ENCODE results near the gene DYNC2I2. TPM values are rescaled to one million over a fixed set of nuclear protein-coding genes. Genes with fewer than 3 reads are reported as not detected.

Gene DYNC2I2
- total and polyA plus RNA-seq, 2 experiments from 2014 or later: 48.7 to 78.3 TPM

DNA sequence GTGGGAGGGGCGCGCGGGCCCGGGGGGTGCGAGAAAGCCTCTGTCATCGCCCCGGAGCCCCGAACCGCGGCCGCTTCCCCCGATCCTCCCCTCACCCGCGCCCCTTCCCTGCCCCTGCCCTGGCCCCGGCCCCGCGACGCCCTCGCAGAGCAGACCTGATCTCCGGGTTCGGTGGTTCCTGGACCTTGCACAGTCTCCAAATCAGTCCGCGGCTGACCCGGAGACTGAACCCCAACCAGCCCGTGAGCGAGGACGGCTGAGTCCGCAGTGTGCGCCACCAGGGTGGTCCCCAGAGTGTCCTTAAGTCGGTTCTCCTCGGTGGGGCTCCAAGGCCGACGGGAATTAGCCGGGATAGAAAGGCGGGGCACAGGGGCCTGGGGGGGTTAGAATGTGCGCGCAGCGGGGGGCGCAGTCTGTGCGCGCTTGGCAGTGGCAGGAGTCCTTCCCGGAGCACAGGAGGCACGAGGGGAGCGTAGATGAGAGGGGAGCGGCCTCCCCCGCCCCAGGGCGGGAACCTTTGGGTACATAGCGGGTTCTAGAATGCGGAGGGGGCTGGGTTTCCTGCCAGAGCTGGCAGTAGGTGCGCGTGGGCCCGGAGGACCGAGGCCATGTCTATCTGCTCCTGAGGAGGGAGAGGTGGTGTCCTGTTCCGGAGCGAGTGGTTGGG lies 46.4 kb upstream of the DYNC2I2 start:
- Histone ChIP-seq H2AFZ (peak overlapping the region; percentile 96), H4K20me1 (replicated peaks; ENCODE audit: insufficient read depth) (0 out of 2 replicates have a peak, but pooled peaks cover 2% of the 10 kb centered on the region), H3K9me2 (ENCODE audit: insufficient read depth) (no peaks in the 10 kb centered on the region), H3K36me3 (ENCODE audit: insufficient read depth) (no peaks in the 10 kb centered on the region), H3F3A (replicated peaks; ENCODE audit: low read depth) (peaks cover 27% of the 10 kb centered on the region), H3K27me3 (ENCODE audit: insufficient read depth) (no peaks in the 10 kb centered on the region; the same call in 1 of the 2 replicates), H3K4me3 (peak overlapping the region; percentile 83), H3K27ac (ENCODE audit: low read depth) (no peak overlapping the region), H3K79me2 (replicated peaks; ENCODE audit: insufficient read depth) (no peaks in the 10 kb centered on the region), H3K4me2 (peak overlapping the region; percentile 86), H3K4me1 (ENCODE audit: insufficient read depth) (peaks cover 5% of the 10 kb centered on the region; the same call in 1 of the 2 replicates)
- Mint-ChIP-seq H3K4me1 (peaks cover 5% of the 10 kb centered on the region; the same call in 1 of the 3 replicates), H3K36me3 (ENCODE audit: low read depth) (no peaks in the 10 kb centered on the region; the same call in 2 of the 3 replicates), H3K4me3 (peak overlapping the region; percentile 83), H3K27me3 (ENCODE audit: insufficient read depth, low read depth, poor library complexity) (peaks cover 21% of the 10 kb centered on the region), H3K27ac (no peak overlapping the region), H3K9me3 (no peaks in the 10 kb centered on the region; the same call in 2 of the 3 replicates)
- ATAC-seq (peak; percentile 35), DNase-seq (ENCODE audit: low spot score) (peak; percentile 72)
- TF ChIP-seq ZNF114 (CRISPR knock-in tag; IDR thresholded peaks at IDR 0.05): no peak
- TF ChIP-seq, protein P1, sequence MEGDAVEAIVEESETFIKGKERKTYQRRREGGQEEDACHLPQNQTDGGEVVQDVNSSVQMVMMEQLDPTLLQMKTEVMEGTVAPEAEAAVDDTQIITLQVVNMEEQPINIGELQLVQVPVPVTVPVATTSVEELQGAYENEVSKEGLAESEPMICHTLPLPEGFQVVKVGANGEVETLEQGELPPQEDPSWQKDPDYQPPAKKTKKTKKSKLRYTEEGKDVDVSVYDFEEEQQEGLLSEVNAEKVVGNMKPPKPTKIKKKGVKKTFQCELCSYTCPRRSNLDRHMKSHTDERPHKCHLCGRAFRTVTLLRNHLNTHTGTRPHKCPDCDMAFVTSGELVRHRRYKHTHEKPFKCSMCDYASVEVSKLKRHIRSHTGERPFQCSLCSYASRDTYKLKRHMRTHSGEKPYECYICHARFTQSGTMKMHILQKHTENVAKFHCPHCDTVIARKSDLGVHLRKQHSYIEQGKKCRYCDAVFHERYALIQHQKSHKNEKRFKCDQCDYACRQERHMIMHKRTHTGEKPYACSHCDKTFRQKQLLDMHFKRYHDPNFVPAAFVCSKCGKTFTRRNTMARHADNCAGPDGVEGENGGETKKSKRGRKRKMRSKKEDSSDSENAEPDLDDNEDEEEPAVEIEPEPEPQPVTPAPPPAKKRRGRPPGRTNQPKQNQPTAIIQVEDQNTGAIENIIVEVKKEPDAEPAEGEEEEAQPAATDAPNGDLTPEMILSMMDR (conservative IDR thresholded peaks at IDR 0.05; ENCODE audit: low read depth in 2 of 2): no peak
- TF ChIP-seq POLR2AphosphoS5 (IDR thresholded peaks at IDR 0.05; ENCODE audit: low read depth): 0 out of 2 replicates have a peak, but pooled peaks have one; percentile 8
- TF ChIP-seq CREB1 (CRISPR knock-in tag; IDR thresholded peaks at IDR 0.05; ENCODE audit: low read depth): no peak
- TF ChIP-seq ZNF331 (CRISPR knock-in tag; IDR thresholded peaks at IDR 0.05; ENCODE audit: low read depth): no peak
- no peak for TF ChIP-seq EZH2 (IDR thresholded peaks at IDR 0.05; ENCODE audit: low read depth, unreplicated experiment)
- TF ChIP-seq EZH2phosphoT487 (IDR thresholded peaks at IDR 0.05; ENCODE audit: unreplicated experiment): no peak

DNA sequence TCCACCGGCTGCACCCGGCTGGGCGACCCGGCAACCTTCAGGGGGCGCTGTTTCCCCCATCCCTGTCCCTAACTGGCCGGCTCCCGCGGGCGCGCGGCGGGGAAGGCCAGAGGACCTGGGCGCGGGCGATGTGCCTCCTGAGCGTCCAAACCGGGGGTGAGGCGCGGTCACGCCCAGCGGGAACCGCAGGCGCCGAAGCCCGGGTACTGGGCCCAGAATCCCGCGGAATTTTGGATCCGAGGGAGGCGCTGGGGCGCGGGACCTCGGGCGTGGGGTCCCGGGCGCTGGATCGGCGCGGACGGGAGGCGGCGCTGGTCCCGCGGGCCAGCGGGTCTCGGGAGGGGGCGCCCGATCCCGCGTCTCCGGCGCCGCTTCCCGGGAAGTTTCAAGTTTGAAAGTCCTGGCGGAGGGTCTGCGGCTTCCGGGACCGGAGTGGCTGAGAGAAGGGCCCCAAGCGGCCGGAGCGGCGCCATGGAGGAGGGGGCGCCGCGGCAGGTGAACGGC lies 45.9 kb upstream of the DYNC2I2 start, which contains the start of gene PKN3:
PKN3 (plus strand) TSS at position 59 of the 504 bp plus-strand sequence; CDS start at position 472, 413 bp downstream.
- Histone ChIP-seq H4K20me1 (replicated peaks; ENCODE audit: insufficient read depth) (0 out of 2 replicates have a peak, but pooled peaks cover 2% of the 10 kb centered on the region), H2AFZ (peak within 1 kb of the TSS; percentile 96), H3K4me2 (peak within 1 kb of the TSS; percentile 86), H3K79me2 (replicated peaks; ENCODE audit: insufficient read depth) (no peaks in the 10 kb centered on the region), H3K9me2 (ENCODE audit: insufficient read depth) (no peaks in the 10 kb centered on the region), H3K36me3 (ENCODE audit: insufficient read depth) (no peaks in the 10 kb centered on the region), H3K4me1 (ENCODE audit: insufficient read depth) (peaks cover 5% of the 10 kb centered on the region; the same call in 1 of the 2 replicates), H3K27ac (ENCODE audit: low read depth) (0 out of 2 replicates have a peak within 1 kb of the TSS, but pooled peaks have one; percentile 39), H3K27me3 (ENCODE audit: insufficient read depth) (no peaks in the 10 kb centered on the region; the same call in 1 of the 2 replicates), H3F3A (replicated peaks; ENCODE audit: low read depth) (peaks cover 32% of the 10 kb centered on the region), H3K4me3 (peak within 1 kb of the TSS; percentile 83)
- Mint-ChIP-seq H3K27me3 (ENCODE audit: insufficient read depth, low read depth, poor library complexity) (peaks cover 22% of the 10 kb centered on the region), H3K9me3 (no peaks in the 10 kb centered on the region; the same call in 2 of the 3 replicates), H3K4me3 (peak within 1 kb of the TSS; percentile 83), H3K27ac (no peak within 1 kb of the TSS), H3K36me3 (ENCODE audit: low read depth) (peaks cover 4% of the 10 kb centered on the region), H3K4me1 (peaks cover 5% of the 10 kb centered on the region; the same call in 1 of the 3 replicates)
- ATAC-seq (peak; percentile 81), DNase-seq (ENCODE audit: low spot score) (peak; percentile 96)
- TF ChIP-seq ZNF114 (CRISPR knock-in tag; IDR thresholded peaks at IDR 0.05) (no peak), ZNF331 (CRISPR knock-in tag; IDR thresholded peaks at IDR 0.05; ENCODE audit: low read depth) (no peak), CREB1 (CRISPR knock-in tag; IDR thresholded peaks at IDR 0.05; ENCODE audit: low read depth) (no peak), JUNB (IDR thresholded peaks at IDR 0.05; ENCODE audit: unreplicated experiment) (no peak), NANOG (IDR thresholded peaks at IDR 0.05; ENCODE audit: borderline replicate concordance) (no peak), EZH2phosphoT487 (IDR thresholded peaks at IDR 0.05; ENCODE audit: unreplicated experiment) (no peak), POLR2AphosphoS5 (IDR thresholded peaks at IDR 0.05; ENCODE audit: low read depth) (peak; percentile 64; the same call in 1 of the 2 replicates), EZH2 (IDR thresholded peaks at IDR 0.05; ENCODE audit: low read depth, unreplicated experiment) (no peak)
- TF ChIP-seq, protein P2, sequence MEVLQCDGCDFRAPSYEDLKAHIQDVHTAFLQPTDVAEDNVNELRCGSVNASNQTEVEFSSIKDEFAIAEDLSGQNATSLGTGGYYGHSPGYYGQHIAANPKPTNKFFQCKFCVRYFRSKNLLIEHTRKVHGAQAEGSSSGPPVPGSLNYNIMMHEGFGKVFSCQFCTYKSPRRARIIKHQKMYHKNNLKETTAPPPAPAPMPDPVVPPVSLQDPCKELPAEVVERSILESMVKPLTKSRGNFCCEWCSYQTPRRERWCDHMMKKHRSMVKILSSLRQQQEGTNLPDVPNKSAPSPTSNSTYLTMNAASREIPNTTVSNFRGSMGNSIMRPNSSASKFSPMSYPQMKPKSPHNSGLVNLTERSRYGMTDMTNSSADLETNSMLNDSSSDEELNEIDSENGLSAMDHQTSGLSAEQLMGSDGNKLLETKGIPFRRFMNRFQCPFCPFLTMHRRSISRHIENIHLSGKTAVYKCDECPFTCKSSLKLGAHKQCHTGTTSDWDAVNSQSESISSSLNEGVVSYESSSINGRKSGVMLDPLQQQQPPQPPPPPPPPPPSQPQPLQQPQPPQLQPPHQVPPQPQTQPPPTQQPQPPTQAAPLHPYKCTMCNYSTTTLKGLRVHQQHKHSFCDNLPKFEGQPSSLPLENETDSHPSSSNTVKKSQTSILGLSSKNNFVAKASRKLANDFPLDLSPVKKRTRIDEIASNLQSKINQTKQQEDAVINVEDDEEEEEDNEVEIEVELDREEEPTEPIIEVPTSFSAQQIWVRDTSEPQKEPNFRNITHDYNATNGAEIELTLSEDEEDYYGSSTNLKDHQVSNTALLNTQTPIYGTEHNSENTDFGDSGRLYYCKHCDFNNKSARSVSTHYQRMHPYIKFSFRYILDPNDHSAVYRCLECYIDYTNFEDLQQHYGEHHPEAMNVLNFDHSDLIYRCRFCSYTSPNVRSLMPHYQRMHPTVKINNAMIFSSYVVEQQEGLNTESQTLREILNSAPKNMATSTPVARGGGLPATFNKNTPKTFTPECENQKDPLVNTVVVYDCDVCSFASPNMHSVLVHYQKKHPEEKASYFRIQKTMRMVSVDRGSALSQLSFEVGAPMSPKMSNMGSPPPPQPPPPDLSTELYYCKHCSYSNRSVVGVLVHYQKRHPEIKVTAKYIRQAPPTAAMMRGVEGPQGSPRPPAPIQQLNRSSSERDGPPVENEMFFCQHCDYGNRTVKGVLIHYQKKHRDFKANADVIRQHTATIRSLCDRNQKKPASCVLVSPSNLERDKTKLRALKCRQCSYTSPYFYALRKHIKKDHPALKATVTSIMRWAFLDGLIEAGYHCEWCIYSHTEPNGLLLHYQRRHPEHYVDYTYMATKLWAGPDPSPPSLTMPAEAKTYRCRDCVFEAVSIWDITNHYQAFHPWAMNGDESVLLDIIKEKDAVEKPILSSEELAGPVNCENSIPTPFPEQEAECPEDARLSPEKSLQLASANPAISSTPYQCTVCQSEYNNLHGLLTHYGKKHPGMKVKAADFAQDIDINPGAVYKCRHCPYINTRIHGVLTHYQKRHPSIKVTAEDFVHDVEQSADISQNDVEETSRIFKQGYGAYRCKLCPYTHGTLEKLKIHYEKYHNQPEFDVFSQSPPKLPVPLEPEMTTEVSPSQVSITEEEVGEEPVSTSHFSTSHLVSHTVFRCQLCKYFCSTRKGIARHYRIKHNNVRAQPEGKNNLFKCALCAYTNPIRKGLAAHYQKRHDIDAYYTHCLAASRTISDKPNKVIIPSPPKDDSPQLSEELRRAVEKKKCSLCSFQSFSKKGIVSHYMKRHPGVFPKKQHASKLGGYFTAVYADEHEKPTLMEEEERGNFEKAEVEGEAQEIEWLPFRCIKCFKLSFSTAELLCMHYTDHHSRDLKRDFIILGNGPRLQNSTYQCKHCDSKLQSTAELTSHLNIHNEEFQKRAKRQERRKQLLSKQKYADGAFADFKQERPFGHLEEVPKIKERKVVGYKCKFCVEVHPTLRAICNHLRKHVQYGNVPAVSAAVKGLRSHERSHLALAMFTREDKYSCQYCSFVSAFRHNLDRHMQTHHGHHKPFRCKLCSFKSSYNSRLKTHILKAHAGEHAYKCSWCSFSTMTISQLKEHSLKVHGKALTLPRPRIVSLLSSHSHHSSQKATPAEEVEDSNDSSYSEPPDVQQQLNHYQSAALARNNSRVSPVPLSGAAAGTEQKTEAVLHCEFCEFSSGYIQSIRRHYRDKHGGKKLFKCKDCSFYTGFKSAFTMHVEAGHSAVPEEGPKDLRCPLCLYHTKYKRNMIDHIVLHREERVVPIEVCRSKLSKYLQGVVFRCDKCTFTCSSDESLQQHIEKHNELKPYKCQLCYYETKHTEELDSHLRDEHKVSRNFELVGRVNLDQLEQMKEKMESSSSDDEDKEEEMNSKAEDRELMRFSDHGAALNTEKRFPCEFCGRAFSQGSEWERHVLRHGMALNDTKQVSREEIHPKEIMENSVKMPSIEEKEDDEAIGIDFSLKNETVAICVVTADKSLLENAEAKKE (CRISPR knock-in tag; IDR thresholded peaks at IDR 0.05): no peak
